ENCODE measurements around the gene SH2D3A. TPM values are rescaled to one million over a fixed set of nuclear protein-coding genes. Genes with fewer than 3 reads are reported as not detected.
A peak's percentile ranks its signal among the peaks of the same experiment; 100 is the strongest.

The SH2D3A gene
- total and polyA plus RNA-seq, 11 donors = 0.08 to 0.56 (median 0.25) TPM; not detected in 6

DNA sequence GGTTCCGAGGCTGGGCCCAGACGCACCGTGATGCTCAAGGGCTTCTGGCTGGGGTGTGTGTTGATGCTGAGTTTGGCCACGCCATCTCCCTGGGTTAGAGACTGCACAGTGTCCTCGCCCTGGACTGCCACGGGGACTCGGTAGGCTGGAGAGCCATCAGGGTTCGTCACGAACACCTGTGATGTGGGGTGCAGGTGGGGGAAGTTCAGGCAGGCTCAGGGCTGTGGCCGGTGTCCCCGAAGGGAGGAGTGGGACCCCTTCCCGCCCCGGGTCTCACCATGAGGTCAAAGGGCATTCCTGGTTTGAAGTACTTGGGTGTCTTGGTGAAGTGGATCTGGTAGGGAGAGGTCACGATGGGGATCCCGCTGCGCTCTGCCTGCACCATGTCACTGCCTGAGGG lies 55.0 kb downstream of the SH2D3A start:
- Histone ChIP-seq H3K9me3 (no peaks in the 10 kb centered on the region), H3K4me3 (no peak overlapping the region), H3K36me3 (peaks cover 0 to 4% (median 0%) of the 10 kb centered on the region in 9 donors), H3K4me1 (no peaks in the 10 kb centered on the region), H3K27me3 (peaks cover 0 to 56% (median 22%) of the 10 kb centered on the region in 9 donors), H3K27ac (no peak overlapping the region)
- intact Hi-C loops (cut with DNase I) = no loop called here
- DNase-seq (no peak), ATAC-seq (peak in 1 of 4 donors; percentile 8)
- WGBS, 4 donors = 82 to 93% (median 89%) methylated on average over 7 to 16 of the region's 16 CpGs
- TF ChIP-seq POLR2A (IDR thresholded peaks at IDR 0.05) = no peak
- TF ChIP-seq, protein P1, sequence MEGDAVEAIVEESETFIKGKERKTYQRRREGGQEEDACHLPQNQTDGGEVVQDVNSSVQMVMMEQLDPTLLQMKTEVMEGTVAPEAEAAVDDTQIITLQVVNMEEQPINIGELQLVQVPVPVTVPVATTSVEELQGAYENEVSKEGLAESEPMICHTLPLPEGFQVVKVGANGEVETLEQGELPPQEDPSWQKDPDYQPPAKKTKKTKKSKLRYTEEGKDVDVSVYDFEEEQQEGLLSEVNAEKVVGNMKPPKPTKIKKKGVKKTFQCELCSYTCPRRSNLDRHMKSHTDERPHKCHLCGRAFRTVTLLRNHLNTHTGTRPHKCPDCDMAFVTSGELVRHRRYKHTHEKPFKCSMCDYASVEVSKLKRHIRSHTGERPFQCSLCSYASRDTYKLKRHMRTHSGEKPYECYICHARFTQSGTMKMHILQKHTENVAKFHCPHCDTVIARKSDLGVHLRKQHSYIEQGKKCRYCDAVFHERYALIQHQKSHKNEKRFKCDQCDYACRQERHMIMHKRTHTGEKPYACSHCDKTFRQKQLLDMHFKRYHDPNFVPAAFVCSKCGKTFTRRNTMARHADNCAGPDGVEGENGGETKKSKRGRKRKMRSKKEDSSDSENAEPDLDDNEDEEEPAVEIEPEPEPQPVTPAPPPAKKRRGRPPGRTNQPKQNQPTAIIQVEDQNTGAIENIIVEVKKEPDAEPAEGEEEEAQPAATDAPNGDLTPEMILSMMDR (IDR thresholded peaks at IDR 0.05) = no peak

- DNase-seq (no peak), ATAC-seq (no peak)
- H3K4me1 ChIP-seq = no peaks in the 10 kb centered on the region
- no peak overlapping the region for H3K4me3 ChIP-seq
- no peak overlapping the region for H3K27ac ChIP-seq
- H3K36me3 ChIP-seq = peaks cover 0 to 4% (median 0%) of the 10 kb centered on the region in 9 donors
- H3K27me3 ChIP-seq = peaks cover 0 to 52% (median 24%) of the 10 kb centered on the region in 9 donors
- TF ChIP-seq POLR2A (IDR thresholded peaks at IDR 0.05) = no peak
- TF ChIP-seq, protein P1 (IDR thresholded peaks at IDR 0.05) = no peak
- no peaks in the 10 kb centered on the region for H3K9me3 ChIP-seq
- WGBS, 4 donors = 61 to 68% (median 64%) methylated on average over 8 to 10 of the region's 10 CpGs
- intact Hi-C loops (cut with DNase I) = no loop called here
Measured at GRCh38 chr19:6711605-6712004, 55.6 kb downstream of the SH2D3A start.

GRCh38 chr19:6711078-6711361 lies 56.2 kb downstream of the SH2D3A start:
- intact Hi-C loops (cut with DNase I) = no loop called here
- H3K27me3 ChIP-seq = peaks cover 0 to 48% (median 24%) of the 10 kb centered on the region in 9 donors
- TF ChIP-seq, protein P1 (IDR thresholded peaks at IDR 0.05) = no peak
- no peak for TF ChIP-seq POLR2A (IDR thresholded peaks at IDR 0.05)
- no peak overlapping the region for H3K27ac ChIP-seq
- no peak overlapping the region for H3K4me3 ChIP-seq
- WGBS, 4 donors = 42 to 47% (median 44%) methylated on average over 7 to 9 of the region's 9 CpGs
- H3K36me3 ChIP-seq = peaks cover 0 to 4% (median 0%) of the 10 kb centered on the region in 9 donors
- ATAC-seq (no peak), DNase-seq (no peak)
- H3K4me1 ChIP-seq = no peaks in the 10 kb centered on the region
- no peaks in the 10 kb centered on the region for H3K9me3 ChIP-seq

DNA sequence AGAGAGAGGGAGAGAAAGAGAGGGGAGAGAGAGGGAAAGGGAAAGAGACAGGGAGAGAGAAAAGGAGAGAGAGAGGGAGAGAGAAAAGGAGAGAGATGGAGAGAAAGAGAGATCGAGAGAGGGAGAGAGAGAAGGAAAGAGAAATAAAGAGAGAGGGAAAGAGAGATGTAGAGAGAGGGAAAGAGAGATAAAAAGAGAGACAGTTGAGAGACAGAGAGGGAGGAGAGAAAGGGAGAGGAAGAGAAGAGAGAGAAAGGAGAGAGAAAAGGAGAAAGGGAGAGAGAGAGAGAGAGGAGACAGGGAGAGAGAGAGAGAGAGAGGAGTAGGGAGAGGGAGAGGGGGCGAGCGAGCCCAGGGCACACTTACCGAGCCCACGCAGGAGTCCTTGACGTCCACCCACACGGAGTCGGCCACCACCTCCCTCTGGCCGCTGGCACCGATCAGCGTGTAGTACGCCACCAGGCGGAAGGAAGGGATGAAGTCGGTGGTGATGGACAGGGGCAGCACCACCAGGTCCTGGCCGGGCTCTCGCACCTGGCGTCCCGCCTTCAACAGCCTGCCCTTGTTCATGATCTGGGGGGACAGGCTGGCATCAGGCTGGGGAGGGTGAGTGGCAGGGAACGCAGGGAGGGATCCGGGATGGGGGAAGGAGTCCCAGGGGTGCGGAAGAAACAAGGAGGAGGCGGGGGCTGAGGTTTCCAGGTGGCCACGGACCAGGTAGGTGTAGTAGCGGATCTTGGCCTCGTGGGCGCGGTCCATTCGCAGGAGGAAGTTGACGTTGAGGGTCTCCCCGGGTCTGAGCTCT lies 56.8 kb downstream of the SH2D3A start:
- Histone ChIP-seq H3K4me3 (no peak overlapping the region), H3K27ac (no peak overlapping the region), H3K36me3 (peaks cover 0 to 4% (median 0%) of the 10 kb centered on the region in 9 donors), H3K27me3 (peaks cover 0 to 48% (median 24%) of the 10 kb centered on the region in 9 donors), H3K9me3 (no peaks in the 10 kb centered on the region), H3K4me1 (no peaks in the 10 kb centered on the region)
- WGBS, 4 donors = 18 to 28% (median 22%) methylated on average over 24 to 30 of the region's 30 CpGs
- ATAC-seq (no peak), DNase-seq (no peak)
- intact Hi-C loops (cut with DNase I) = no loop called here
- TF ChIP-seq, protein P1 (IDR thresholded peaks at IDR 0.05) = no peak
- no peak for TF ChIP-seq POLR2A (IDR thresholded peaks at IDR 0.05)
